HFFc6 (cell line): ENCODE results near the gene ADPRH. TPM values are rescaled to one million over a fixed set of nuclear protein-coding genes. Genes with fewer than 3 reads are reported as not detected.

Source experiments
- DNase-seq: peaks from one replicate; pipeline ENCODE4 v3.0.0-alpha.2; 2018
- H3K27ac Mint-ChIP-seq: 2 replicates; pipeline ENCODE4 v1.8.0; 2020; ENCODE audit warnings: mild to moderate bottlenecking, mixed read lengths
- H3K27me3 Mint-ChIP-seq: 2 replicates; pipeline ENCODE4 v1.8.0; 2021; ENCODE audit warnings: mild to moderate bottlenecking, moderate library complexity, mixed read lengths; ENCODE audit not compliant: insufficient read depth
- H3K36me3 Mint-ChIP-seq: 2 replicates; pipeline ENCODE4 v1.8.0; 2021; ENCODE audit warnings: low read depth, mixed read lengths
- H3K4me1 Mint-ChIP-seq: 2 replicates; pipeline ENCODE4 v1.8.0; 2020; ENCODE audit warnings: low read depth, mixed read lengths
- H3K4me3 Mint-ChIP-seq: 2 replicates; pipeline ENCODE4 v1.8.0; 2020; ENCODE audit warnings: mild to moderate bottlenecking, moderate library complexity, mixed read lengths
- H3K9me3 Mint-ChIP-seq: 2 replicates; pipeline ENCODE4 v1.8.0; 2020; ENCODE audit warnings: mild to moderate bottlenecking, mixed read lengths
- long read RNA-seq: library from polyadenylated mRNA; unstranded; transcript quantifications from one replicate; pipeline ENCODE4 v2.0.0, GENCODE V29; 2019
- total RNA-seq, 6 experiments: library from RNA; stranded (reverse); fragmentation: NEBNext Ultra II Directional; extraction: Animal tissue kit (Norgen Biotek cat#: 25700); gene quantifications; 2 replicates in 1 of 6; 3 replicates in 5 of 6; pipeline ENCODE4 v1.2.3, GENCODE V29; 2021
- TF ChIP-seq, protein P1 (sequence below): fragments of 200-600 bp; sonication (generic); IDR thresholded peaks from 2 replicates; pipeline ENCODE4 v1.5.0; 2021; ENCODE audit warnings: antibody characterized with exemption, mild to moderate bottlenecking

ADPRH gene
- total RNA-seq, result 1 to 10 TPM in 2 of 6 experiments, under 1 TPM in 4; 0.10 to 1.8 (median 0.19) TPM
- long read RNA-seq, result 0 reads

DNA sequence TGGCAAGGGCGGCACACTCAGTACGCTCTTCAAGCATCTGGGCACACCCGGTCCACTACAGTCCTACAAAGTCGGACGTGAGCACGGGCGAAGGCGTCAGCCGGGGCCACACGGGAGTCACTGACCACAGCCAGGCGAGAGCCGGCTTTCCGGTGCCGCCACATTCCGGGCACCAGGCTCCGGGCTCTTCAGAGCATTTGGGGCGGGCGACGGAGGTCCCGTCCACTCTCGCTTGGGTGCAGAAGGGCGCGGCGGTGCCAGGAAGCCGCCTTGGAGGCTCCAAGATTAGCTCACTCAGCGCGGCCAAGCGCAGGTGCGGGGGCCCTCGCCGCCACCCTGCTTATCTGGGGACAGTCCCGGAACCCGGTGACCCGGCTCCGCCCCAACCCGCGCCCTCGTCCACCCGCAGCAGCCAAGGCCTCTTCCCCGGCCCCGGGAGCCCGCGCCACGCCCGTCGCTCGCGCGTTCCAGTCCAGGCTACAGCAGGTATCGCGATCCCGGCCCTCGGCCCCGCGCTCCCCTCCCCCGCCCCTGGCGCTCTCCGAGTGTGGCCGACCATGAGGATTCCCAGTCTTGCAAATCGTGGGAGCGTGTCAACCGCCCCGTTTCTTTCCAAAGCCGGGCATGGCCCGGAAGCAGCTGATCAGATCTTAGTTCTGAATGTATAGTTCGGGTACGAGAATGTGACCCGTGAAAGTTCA, at the start of gene ADPRH:
ADPRH (plus strand) TSS at position 127 of the 701 bp plus-strand sequence. CDS start 2,678 bp downstream, outside the sequence.
- H3K36me3 Mint-ChIP-seq, result no peaks in the 10 kb centered on the region
- TF ChIP-seq, protein P1, sequence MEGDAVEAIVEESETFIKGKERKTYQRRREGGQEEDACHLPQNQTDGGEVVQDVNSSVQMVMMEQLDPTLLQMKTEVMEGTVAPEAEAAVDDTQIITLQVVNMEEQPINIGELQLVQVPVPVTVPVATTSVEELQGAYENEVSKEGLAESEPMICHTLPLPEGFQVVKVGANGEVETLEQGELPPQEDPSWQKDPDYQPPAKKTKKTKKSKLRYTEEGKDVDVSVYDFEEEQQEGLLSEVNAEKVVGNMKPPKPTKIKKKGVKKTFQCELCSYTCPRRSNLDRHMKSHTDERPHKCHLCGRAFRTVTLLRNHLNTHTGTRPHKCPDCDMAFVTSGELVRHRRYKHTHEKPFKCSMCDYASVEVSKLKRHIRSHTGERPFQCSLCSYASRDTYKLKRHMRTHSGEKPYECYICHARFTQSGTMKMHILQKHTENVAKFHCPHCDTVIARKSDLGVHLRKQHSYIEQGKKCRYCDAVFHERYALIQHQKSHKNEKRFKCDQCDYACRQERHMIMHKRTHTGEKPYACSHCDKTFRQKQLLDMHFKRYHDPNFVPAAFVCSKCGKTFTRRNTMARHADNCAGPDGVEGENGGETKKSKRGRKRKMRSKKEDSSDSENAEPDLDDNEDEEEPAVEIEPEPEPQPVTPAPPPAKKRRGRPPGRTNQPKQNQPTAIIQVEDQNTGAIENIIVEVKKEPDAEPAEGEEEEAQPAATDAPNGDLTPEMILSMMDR, result no peak
- peaks cover 10% of the 10 kb centered on the region; the same call in 1 of the 2 replicates for H3K4me1 Mint-ChIP-seq
- peak within 1 kb of the TSS; percentile 88 for H3K4me3 Mint-ChIP-seq
- peak within 1 kb of the TSS; percentile 62; the same call in 1 of the 2 replicates for H3K27ac Mint-ChIP-seq
- DNase-seq, result peak; percentile 23
- peaks cover 8% of the 10 kb centered on the region for H3K27me3 Mint-ChIP-seq
- H3K9me3 Mint-ChIP-seq, result no peaks in the 10 kb centered on the region

DNA sequence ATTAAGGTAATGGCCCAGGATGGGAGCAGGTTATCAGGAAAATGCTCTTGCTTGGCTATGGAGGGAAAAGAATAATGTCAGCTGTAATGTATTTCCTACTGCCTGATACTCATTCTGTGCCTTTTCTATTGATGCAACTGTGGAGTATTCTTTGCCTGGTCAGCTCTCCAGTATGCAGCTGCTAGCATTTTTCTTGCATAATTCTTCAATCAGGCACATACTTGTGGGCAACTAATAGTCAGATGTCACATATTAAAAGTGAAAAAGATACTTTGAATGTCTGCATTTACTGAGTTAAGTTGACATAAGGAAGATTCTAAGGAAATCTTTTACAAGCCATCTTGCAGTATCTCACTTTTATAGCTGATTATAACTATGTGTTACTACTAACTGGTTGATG, 49.4 kb upstream of the ADPRH start:
- Mint-ChIP-seq H3K36me3 (no peaks in the 10 kb centered on the region), H3K27me3 (peaks cover 3% of the 10 kb centered on the region), H3K9me3 (no peaks in the 10 kb centered on the region), H3K4me3 (no peak overlapping the region), H3K4me1 (peaks cover 14% of the 10 kb centered on the region), H3K27ac (no peak overlapping the region; the same call in 1 of the 2 replicates)
- TF ChIP-seq, protein P1, result no peak
- peak; percentile 65 for DNase-seq

DNA sequence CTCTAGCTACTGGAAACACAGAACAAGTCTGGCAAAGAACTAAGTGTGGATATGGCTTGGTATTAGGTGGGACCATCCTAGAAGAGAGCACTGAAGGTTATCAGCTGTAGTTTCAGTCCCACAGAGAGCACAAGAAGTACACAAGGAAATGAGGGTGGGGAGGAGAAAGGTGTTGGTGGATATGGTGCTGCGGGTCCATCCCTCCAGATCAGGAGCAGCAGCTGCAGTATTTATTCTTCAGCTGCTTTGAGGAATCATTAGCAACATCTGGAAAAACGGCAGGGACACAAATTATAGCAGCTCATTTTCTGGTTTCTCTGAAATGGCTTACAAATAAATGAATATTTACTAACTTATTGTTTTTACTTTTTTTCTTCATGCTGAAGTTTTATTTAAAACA, 48.8 kb upstream of the ADPRH start:
- H3K4me3 Mint-ChIP-seq, result no peak overlapping the region
- TF ChIP-seq, protein P1, result no peak
- H3K36me3 Mint-ChIP-seq, result no peaks in the 10 kb centered on the region
- no peaks in the 10 kb centered on the region for H3K9me3 Mint-ChIP-seq
- H3K4me1 Mint-ChIP-seq, result peaks cover 14% of the 10 kb centered on the region
- H3K27me3 Mint-ChIP-seq, result peaks cover 3% of the 10 kb centered on the region
- DNase-seq, result no peak
- no peak overlapping the region; the same call in 1 of the 2 replicates for H3K27ac Mint-ChIP-seq

DNA sequence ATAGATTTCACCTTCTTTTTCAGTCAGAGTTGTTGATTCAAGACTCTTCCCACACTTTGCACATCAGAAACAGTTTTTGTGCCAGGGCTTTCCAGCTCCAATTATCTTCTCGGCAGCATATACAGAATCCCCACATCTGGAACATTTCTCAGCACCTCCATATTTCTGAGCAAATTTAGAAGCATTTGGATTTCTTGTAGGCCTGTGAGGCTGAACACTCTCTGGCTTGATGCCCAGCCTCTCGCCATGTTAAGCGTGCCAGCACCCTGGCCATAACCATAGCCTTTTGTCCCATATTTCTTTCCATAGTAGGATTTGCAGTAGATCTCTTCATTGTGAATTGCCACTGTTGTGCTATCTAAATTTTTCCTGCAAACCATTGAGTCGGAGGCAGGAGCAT, 48.1 kb upstream of the ADPRH start:
- Mint-ChIP-seq H3K4me1 (peaks cover 14% of the 10 kb centered on the region), H3K27me3 (peaks cover 3% of the 10 kb centered on the region), H3K36me3 (no peaks in the 10 kb centered on the region), H3K4me3 (no peak overlapping the region), H3K9me3 (no peaks in the 10 kb centered on the region), H3K27ac (no peak overlapping the region)
- TF ChIP-seq, protein P1, result no peak
- DNase-seq, result no peak

DNA sequence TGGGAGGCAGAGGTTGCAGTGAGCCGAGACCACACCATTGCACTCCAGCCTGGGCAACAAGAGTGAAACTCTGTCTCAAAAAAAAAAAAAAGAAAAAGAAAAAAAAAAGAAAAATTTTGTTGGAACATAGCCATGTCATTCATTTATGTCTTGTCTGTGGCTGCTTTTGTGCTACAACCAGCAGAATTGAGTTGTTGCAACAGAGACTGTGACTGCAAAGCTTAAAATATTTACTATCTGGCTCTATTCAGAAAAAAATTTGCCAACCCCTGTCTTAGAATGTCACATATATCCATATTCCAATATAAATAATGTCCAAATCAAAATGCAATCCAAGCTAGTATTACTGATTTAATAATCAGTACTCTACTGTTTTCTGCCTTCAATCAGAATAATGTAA, 45.0 kb upstream of the ADPRH start:
- Mint-ChIP-seq H3K4me3 (no peak overlapping the region), H3K27me3 (peaks cover 12% of the 10 kb centered on the region), H3K27ac (no peak overlapping the region), H3K9me3 (no peaks in the 10 kb centered on the region), H3K36me3 (no peaks in the 10 kb centered on the region), H3K4me1 (peaks cover 12% of the 10 kb centered on the region)
- TF ChIP-seq, protein P1, result no peak
- DNase-seq, result no peak
